ENCODE data around the gene CBX2. TPM values are rescaled to one million over a fixed set of nuclear protein-coding genes. Genes with fewer than 3 reads are reported as not detected.
A peak's percentile ranks its signal among the peaks of the same experiment; 100 is the strongest.

CBX2 gene
- polyA plus RNA-seq, 2 of the 4 experiments (the other 2 are of a cell fraction): 7.4 to 16.4 TPM

DNA sequence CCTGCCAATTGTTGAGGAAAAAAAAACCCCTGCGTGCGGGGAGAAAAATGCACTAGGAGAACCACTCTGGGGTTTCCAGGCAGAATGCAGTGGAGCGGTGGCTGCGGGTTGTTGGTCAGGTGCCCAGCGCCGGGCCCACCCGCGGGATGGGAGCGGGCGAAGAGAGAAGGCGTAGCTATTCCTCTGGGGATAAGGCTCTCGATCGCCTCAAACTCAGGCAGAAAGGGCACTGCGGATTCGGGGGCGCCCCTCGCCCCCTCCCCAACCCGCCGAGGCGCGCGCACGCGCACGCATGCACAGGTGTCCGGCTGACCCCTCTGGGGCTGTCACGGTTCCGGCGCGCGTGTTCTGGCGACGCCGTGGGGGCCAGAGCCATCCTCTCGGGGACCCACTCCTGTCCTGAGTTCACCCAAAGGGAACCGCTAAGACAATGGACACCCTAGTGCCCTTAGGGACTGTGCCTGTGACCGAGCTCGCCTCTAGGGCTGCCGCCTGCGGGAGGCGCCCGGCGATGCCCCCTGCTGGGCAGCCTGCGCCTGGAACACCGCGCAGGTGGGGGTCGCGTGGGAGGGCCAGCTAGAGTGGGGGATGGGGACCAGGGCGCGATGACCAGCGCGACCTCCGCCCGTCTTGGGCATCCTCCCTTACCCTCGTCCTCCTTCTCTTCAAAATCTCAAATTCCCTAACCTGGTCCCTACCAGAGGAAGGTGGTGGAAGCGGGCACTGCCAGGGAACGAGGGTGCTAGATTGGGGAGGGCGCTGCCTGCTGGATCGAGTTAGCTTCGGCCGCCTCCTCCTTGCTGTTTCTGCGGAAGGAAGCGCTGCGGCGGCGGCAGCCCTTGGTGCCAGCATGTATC is 33.3 kb downstream of the CBX2 start:
- TF ChIP-seq PHF8 (IDR thresholded peaks at IDR 0.05; ENCODE audit: borderline replicate concordance, low read depth): no peak
- TF ChIP-seq JUN (IDR thresholded peaks at IDR 0.05): peak in 1 of 2 experiments; percentile 62; a peak in 1 of 5 replicates
- TF ChIP-seq MAZ (IDR thresholded peaks at IDR 0.05; ENCODE audit: borderline replicate concordance, low read depth, low read length): peak; percentile 97
- TF ChIP-seq, protein P1, sequence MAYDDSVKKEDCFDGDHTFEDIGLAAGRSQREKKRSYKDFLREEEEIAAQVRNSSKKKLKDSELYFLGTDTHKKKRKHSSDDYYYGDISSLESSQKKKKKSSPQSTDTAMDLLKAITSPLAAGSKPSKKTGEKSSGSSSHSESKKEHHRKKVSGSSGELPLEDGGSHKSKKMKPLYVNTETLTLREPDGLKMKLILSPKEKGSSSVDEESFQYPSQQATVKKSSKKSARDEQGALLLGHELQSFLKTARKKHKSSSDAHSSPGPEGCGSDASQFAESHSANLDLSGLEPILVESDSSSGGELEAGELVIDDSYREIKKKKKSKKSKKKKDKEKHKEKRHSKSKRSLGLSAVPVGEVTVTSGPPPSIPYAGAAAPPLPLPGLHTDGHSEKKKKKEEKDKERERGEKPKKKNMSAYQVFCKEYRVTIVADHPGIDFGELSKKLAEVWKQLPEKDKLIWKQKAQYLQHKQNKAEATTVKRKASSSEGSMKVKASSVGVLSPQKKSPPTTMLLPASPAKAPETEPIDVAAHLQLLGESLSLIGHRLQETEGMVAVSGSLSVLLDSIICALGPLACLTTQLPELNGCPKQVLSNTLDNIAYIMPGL (CRISPR knock-in tag; IDR thresholded peaks at IDR 0.05; ENCODE audit: borderline replicate concordance): no peak
- peak; percentile 92 for TF ChIP-seq SMC3 (IDR thresholded peaks at IDR 0.05)
- no peak for TF ChIP-seq NR3C1 (IDR thresholded peaks at IDR 0.05)
- TF ChIP-seq, protein P2, sequence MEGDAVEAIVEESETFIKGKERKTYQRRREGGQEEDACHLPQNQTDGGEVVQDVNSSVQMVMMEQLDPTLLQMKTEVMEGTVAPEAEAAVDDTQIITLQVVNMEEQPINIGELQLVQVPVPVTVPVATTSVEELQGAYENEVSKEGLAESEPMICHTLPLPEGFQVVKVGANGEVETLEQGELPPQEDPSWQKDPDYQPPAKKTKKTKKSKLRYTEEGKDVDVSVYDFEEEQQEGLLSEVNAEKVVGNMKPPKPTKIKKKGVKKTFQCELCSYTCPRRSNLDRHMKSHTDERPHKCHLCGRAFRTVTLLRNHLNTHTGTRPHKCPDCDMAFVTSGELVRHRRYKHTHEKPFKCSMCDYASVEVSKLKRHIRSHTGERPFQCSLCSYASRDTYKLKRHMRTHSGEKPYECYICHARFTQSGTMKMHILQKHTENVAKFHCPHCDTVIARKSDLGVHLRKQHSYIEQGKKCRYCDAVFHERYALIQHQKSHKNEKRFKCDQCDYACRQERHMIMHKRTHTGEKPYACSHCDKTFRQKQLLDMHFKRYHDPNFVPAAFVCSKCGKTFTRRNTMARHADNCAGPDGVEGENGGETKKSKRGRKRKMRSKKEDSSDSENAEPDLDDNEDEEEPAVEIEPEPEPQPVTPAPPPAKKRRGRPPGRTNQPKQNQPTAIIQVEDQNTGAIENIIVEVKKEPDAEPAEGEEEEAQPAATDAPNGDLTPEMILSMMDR (IDR thresholded peaks at IDR 0.05): peak; percentile 95
- TF ChIP-seq POLR2A (IDR thresholded peaks at IDR 0.05; ENCODE audit: low read length): peak; percentile 40
- TF ChIP-seq, protein P3, sequence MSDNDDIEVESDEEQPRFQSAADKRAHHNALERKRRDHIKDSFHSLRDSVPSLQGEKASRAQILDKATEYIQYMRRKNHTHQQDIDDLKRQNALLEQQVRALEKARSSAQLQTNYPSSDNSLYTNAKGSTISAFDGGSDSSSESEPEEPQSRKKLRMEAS (IDR thresholded peaks at IDR 0.05): peak; percentile 90
- TF ChIP-seq CHD2 (IDR thresholded peaks at IDR 0.05; ENCODE audit: low read length, partially characterized antibody): peak; percentile 50
- TF ChIP-seq, protein P4, sequence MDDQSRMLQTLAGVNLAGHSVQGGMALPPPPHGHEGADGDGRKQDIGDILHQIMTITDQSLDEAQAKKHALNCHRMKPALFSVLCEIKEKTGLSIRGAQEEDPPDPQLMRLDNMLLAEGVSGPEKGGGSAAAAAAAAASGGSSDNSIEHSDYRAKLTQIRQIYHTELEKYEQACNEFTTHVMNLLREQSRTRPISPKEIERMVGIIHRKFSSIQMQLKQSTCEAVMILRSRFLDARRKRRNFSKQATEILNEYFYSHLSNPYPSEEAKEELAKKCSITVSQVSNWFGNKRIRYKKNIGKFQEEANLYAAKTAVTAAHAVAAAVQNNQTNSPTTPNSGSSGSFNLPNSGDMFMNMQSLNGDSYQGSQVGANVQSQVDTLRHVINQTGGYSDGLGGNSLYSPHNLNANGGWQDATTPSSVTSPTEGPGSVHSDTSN (IDR thresholded peaks at IDR 0.05): peak; percentile 28; the same call in 1 of the 2 replicates
- TF ChIP-seq, protein P5, sequence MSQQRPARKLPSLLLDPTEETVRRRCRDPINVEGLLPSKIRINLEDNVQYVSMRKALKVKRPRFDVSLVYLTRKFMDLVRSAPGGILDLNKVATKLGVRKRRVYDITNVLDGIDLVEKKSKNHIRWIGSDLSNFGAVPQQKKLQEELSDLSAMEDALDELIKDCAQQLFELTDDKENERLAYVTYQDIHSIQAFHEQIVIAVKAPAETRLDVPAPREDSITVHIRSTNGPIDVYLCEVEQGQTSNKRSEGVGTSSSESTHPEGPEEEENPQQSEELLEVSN (IDR thresholded peaks at IDR 0.05; ENCODE audit: borderline replicate concordance, low read depth): peak; percentile 68
- peak; percentile 51 to 78 for TF ChIP-seq RAD21 (conservative IDR thresholded peaks at IDR 0.05 in 1 of 2, IDR thresholded peaks at IDR 0.05 in 1 of 2)
- TF ChIP-seq NPAS2 (CRISPR knock-in tag; IDR thresholded peaks at IDR 0.05; ENCODE audit: borderline replicate concordance): 0 out of 2 replicates have a peak, but pooled peaks have one; percentile 29
- no peak for TF ChIP-seq EHMT2 (IDR thresholded peaks at IDR 0.05; ENCODE audit: low read depth)
- TF ChIP-seq RFX5 (IDR thresholded peaks at IDR 0.05): peak; percentile 33; the same call in 1 of the 2 replicates
- FAIRE-seq (peak; percentile 28), DNase-seq (ENCODE audit: low read depth in 1 of 2, low spot score in 1 of 2) (peak; percentile 87 to 94), ATAC-seq (peak; percentile 52 to 74)
- Histone ChIP-seq H3K9me3 (no peaks in the 10 kb centered on the region), H3K4me3 (peak overlapping the region; percentile 51), H3K27ac (peak overlapping the region; percentile 95 to 99), H3K4me1 (peaks cover 40% of the 10 kb centered on the region), H3K4me2 (peak overlapping the region; percentile 94)
- POLR2A ChIA-PET: interaction anchor here (0.8 to 6.6 kb wide), 9 partner anchors 14 to 182 kb away, joined by 3 to 84 read pairs (median 11); partner anchors contain the start of genes CBX4 and CBX8
- CTCF ChIA-PET: interaction anchor here (0.6 to 39.8 kb wide), 35 partner anchors 3 to 1588 kb away, joined by 3 to 1281 read pairs (median 5); partner anchors contain the start of genes CBX2, CBX4, CBX8 and GAA
- WGBS (ENCODE audit: missing lambda C conversion rate): 5% methylated on average over 52 of the region's 66 CpGs

DNA sequence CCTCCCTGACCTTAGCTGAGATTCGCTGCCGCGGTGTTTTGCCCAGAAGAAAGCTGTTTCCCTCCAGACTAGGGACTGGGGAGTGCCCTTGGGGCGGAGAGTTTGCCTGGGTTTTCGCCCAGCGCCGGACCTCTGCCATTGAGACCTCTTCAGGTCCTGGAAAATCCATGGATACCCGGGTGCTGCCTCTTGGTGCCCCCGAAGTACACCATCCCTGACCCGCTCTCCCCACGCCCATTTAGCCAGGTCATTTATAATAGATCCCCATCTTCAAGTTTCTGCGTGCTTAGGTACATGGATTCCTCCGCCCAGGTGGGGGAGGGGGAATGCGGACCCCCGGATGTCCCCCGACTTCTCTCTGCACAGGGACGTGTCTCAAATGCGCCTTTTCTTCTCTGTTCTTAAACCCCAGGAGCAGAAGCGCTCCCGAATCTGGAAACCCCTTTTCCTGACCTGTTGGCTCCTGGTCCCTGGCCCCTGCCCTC is 34.0 kb downstream of the CBX2 start:
- peak overlapping the region; percentile 94 for H3K4me2 ChIP-seq
- H3K9me3 ChIP-seq: no peaks in the 10 kb centered on the region
- no peak for ATAC-seq
- no peak for DNase-seq (ENCODE audit: low read depth in 1 of 2, low spot score in 1 of 2)
- TF ChIP-seq RAD21 (conservative IDR thresholded peaks at IDR 0.05 in 1 of 2, IDR thresholded peaks at IDR 0.05 in 1 of 2) (no peak), GATA3 (IDR thresholded peaks at IDR 0.05; ENCODE audit: borderline replicate concordance) (no peak), TP53 (CRISPR knock-in tag; IDR thresholded peaks at IDR 0.05) (no peak), FOXS1 (CRISPR knock-in tag; IDR thresholded peaks at IDR 0.05) (no peak), POLR2AphosphoS2 (conservative IDR thresholded peaks at IDR 0.05; ENCODE audit: low read length) (no peak), MAFK (IDR thresholded peaks at IDR 0.05; ENCODE audit: partially characterized antibody) (no peak), ZSCAN20 (CRISPR knock-in tag; IDR thresholded peaks at IDR 0.05) (no peak), BHLHE40 (IDR thresholded peaks at IDR 0.05; ENCODE audit: low read depth, low read length) (no peak), FOSB (CRISPR knock-in tag; IDR thresholded peaks at IDR 0.05) (no peak), RARB (CRISPR knock-in tag; IDR thresholded peaks at IDR 0.05) (no peak), EHMT2 (IDR thresholded peaks at IDR 0.05; ENCODE audit: low read depth) (no peak)
- TF ChIP-seq, protein P2 (IDR thresholded peaks at IDR 0.05): no peak
- 40% methylated on average over 20 of the region's 20 CpGs for WGBS (ENCODE audit: missing lambda C conversion rate)
- CTCF ChIA-PET: interaction anchor here (0.6 to 39.8 kb wide), 30 partner anchors 4 to 1587 kb away, joined by 3 to 1281 read pairs (median 6); partner anchors contain the start of genes CBX2, CBX4, CBX8 and GAA
- POLR2A ChIA-PET: interaction anchor here (0.8 to 6.6 kb wide), 8 partner anchors 14 to 181 kb away, joined by 3 to 84 read pairs (median 16); partner anchors contain the start of genes CBX4 and CBX8
- no peak for FAIRE-seq
- H3K4me1 ChIP-seq: peaks cover 40% of the 10 kb centered on the region
- H3K27ac ChIP-seq: peak overlapping the region; percentile 95 to 99
- peak overlapping the region; percentile 51 for H3K4me3 ChIP-seq
